HG03558 (cell line): Measurements from ENCODE around the gene PHC1.

ENCODE experiments used
- ATAC-seq: cut with Tn5 transposase; IDR thresholded peaks from one replicate; pipeline ENCODE4 v1.9.1; 2021; ENCODE audit warnings: moderate number of reproducible peaks; ENCODE audit not compliant: unreplicated experiment; ENCODE audit errors: extremely low read depth

PHC1 gene

GRCh38 chr12:8948701-8949341 lies 34.5 kb downstream of the PHC1 start:
- ATAC-seq: no peak

- peak; percentile 59 for ATAC-seq
Measured at GRCh38 chr12:8949342-8950220, 35.3 kb downstream of the PHC1 start, which contains the start of gene M6PR. TSS of gene M6PR (minus strand) at chr12:8949645. CDS start at chr12:8946404, 3,241 bp downstream.

- no peak for ATAC-seq
Measured at GRCh38 chr12:8950221-8950527, 35.9 kb downstream of the PHC1 start.

- ATAC-seq: no peak
Measured at GRCh38 chr12:8950702-8951478, 36.6 kb downstream of the PHC1 start.

- no peak for ATAC-seq
Measured at GRCh38 chr12:8951744-8952143, 37.4 kb downstream of the PHC1 start.

- no peak for ATAC-seq
Measured at GRCh38 chr12:8953773-8954402, 39.6 kb downstream of the PHC1 start.

GRCh38 chr12:8956073-8956472 lies 41.8 kb downstream of the PHC1 start:
- ATAC-seq: no peak

GRCh38 chr12:8956772-8957171 lies 42.5 kb downstream of the PHC1 start:
- no peak for ATAC-seq

- no peak for ATAC-seq
Measured at GRCh38 chr12:8957561-8957960, 43.3 kb downstream of the PHC1 start.

GRCh38 chr12:8958066-8958465 lies 43.8 kb downstream of the PHC1 start:
- no peak for ATAC-seq

- ATAC-seq: no peak
Measured at GRCh38 chr12:8960176-8960575, 45.9 kb downstream of the PHC1 start.

- no peak for ATAC-seq
Measured at GRCh38 chr12:8968761-8969160, 54.5 kb downstream of the PHC1 start.

GRCh38 chr12:8969861-8970411 lies 55.6 kb downstream of the PHC1 start:
- ATAC-seq: no peak

- no peak for ATAC-seq
Measured at GRCh38 chr12:8970432-8970831, 56.1 kb downstream of the PHC1 start.

GRCh38 chr12:8980137-8980536 lies 65.8 kb downstream of the PHC1 start:
- no peak for ATAC-seq

- ATAC-seq: no peak
Measured at GRCh38 chr12:8985213-8985754, 71.0 kb downstream of the PHC1 start.

GRCh38 chr12:8987163-8987562 lies 72.9 kb downstream of the PHC1 start:
- ATAC-seq: no peak

- no peak for ATAC-seq
Measured at GRCh38 chr12:8987685-8988084, 73.4 kb downstream of the PHC1 start.

GRCh38 chr12:8989413-8989812 lies 75.1 kb downstream of the PHC1 start, which contains the start of gene KLRG1:
TSS of gene KLRG1 (plus strand) at chr12:8989546. CDS start at chr12:8989636, 90 bp downstream.
- no peak for ATAC-seq
